GM15510 (cell line): ENCODE measurements around the gene NEO1.

Source experiments
- POLR2A ChIP-seq: IDR thresholded peaks from 3 replicates; pipeline ENCODE4 v1.6.1; 2011; ENCODE audit warnings: borderline replicate concordance; ENCODE audit not compliant: insufficient read length; ENCODE audit errors: extremely low read depth

Gene NEO1

DNA sequence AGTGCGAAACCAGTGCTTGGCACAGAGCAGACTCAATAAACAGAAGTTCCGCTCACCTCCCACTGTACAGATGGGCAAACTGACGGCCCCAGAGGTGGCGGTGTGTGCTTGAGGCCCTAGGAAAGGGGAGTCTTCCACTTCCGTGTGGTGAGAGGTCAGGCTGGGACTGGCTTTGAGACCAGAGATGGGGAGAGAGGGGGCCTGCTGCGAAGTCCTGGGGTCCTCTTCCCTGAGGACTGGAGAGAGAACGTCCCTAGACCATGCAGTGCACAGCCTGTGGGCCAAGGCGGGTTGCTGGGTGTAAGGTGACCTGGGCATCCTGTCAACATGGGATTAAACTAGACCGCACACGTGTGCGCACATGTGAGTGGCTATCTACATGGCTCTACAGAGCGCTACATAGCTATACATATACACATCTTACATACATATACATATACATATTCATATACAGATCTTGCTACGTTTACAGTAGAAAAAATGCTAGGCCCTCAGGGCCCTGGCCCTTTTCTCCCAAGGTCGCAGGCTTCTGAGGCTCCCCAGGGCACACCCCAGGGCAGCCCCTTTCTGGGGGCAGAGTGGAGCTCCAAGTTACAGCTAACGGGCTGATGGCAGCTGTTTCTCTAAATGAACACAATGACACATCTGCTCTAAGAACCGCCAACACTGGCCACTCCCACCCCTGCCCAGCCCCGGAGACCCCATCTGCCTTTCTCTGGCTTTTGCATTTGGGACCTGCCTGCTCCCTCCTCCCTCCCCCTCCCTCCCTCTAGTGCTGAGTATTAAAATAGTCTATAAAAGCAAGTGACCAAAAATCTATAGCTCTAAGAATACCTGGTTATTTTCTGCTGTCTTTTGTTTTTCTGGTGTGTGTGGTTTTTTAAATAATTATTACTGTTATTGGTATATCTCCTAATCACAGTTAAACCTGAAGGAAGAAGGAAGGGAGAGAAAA, 269.5 kb downstream of the NEO1 start:
- TF ChIP-seq POLR2A: no peak

DNA sequence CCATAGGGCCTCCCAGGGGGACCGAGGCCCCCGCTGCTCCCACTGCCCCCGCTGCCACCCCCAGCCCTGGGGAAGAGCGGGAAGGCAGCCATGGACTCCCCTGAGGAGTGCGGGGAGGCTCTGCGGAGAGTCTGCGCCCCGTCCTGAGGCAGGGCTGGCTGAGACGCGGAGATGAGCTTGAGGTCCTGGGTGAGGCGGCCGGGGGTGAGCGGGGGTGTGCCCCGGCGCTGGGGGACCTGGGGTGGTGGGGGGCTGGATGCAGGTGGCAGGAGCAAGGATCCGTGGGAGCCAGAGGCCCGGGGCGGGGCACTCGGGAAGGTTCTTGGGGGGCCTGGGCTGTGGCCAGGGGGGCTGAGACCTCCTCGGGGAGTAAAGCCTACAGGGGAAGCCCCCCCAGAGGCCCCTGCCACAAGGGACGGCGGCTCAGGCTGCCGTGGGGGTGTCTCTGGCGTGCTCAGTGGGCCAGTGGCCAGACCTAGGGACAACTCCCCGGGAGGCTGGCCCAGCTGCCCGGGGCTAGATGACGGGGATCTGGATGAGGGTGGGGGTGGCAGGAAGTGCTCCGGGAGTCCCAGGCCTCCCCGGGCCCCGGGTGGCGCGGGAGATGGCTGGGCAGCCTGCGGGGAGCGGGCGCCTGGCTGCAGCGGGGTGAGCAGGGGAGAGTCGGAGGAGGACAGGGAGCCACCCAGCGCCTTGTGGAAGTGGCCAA, 270.6 kb downstream of the NEO1 start:
- TF ChIP-seq POLR2A: no peak

DNA sequence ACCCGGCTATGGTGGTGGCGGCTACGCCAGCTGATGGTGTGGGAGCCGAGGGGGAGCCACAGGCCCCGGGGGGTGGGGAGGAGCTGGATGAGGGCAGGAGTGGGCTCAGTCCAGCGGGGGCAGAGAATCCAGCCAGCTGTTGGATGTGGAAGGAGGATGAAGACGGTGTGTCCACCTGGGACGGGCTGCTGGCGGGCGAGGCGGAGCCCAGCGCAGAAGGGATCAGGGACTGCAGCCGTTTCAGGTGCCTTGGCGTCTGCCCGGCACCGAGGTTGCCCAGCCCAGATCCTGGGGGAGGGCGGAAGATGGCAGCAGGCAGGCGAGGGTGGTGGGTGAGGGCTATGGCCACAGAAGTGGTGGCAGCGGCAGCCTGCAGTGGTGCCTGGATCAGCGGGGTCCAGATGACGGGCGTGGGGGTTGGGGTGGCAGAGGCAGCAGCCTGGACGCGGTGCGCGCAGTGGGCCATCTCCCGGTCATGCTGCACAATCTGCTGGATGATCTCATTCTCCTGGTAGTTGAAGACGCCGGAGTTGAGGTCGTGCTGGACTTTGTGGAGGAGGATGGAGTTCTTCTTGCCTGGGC, 271.2 kb downstream of the NEO1 start:
- no peak for TF ChIP-seq POLR2A

DNA sequence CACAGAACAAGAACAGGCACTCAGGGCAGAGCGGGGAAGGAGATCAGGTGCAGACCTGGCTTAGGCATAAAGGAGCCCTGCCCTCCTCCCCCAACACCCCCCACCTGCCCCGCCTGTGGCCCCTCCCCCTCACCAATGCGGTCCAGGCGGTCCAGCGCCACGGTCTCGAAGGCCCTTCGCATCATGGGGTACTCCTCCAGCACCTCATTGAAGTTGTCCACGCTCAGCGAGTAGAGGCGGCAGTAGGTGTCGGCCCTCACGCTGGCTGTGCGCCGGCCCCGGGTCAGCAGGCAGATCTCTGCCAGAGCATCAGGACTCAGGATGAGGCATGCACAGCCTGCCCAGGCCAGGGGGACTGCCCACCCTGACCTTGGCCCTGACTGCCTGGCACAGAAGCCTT, 271.7 kb downstream of the NEO1 start:
- TF ChIP-seq POLR2A: no peak

DNA sequence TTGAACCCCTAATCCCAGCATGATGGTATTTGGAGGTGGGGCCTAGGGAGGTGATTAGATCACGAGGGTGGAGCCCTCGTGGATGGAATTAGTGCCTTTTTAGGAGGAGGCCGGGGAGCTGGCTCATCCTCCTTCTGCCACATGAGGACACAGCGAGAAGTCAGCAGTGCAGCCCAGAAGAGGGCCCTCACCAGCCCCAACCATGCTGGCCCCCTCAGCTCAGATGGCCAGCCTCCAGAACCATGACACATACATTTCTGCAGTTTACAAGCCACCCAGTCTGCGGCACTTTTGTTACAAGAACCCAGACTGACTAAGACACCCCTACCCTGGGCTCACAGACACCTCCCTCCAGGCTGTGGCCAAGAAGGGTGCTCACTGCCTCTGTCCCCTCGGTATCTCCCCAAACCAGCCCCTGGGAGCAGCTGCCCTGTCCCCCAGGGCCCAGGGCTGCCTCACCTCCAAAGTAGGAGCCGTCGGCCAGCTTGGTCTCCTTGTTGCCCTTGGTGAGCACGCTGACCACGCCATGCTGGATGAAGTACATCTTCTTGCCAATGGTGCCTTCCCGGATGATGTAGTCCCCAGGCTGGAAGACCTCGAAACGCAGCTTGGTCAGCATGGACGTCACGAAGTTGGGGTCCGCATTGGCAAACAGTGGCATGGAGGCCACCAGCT, 272.4 kb downstream of the NEO1 start:
- TF ChIP-seq POLR2A: no peak

DNA sequence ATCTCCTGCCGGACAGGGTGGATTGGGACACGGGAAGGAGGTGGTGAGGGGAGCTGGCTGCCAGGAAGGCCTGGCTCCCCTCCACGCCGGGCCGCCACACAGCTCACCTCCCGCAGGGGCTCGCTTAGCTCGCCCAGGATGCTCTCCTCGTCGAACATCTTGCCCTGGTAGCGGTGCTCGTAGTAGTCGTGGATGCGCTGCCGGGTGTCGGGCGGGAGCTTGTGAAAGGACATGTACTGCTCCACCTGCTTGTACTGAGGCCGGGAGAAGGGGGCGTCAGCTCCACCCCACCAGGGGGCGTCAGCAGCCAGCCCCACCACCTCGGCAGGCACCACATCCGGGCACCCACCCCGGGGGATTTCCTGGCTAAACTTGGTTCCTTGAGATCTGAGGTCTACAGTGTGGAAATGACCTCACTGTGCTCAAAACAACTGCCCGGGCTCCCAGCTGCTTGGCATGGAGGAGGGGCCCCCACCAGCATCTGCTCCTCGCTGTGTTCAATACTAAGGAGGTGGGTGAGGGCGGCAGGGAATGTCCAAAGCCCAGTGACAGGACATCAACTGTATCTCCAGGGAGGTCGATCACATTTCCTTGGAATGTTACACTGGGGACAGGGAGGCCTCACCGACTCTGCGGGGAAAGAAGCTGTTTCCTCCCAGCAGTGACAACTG, 273.1 kb downstream of the NEO1 start:
- TF ChIP-seq POLR2A: no peak

DNA sequence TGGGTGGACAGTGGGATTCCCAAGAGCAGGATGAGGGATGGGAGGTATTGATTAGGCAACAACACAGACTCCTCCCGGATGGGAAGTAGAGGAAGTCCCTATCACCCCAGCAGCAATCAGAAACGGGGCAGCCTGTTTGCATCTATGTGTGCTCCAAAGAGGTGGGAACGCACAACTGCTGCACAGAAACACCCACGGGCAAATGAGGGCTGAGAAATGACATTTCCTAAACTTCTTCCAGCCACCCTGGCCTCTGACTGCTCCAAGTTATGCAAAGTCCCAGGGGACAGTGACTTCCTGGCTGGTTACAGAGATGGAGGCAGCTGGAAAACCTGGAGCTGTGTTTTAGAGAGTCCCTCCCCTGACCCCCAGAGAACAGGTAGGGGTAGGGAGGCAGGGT, 273.9 kb downstream of the NEO1 start:
- no peak for TF ChIP-seq POLR2A

DNA sequence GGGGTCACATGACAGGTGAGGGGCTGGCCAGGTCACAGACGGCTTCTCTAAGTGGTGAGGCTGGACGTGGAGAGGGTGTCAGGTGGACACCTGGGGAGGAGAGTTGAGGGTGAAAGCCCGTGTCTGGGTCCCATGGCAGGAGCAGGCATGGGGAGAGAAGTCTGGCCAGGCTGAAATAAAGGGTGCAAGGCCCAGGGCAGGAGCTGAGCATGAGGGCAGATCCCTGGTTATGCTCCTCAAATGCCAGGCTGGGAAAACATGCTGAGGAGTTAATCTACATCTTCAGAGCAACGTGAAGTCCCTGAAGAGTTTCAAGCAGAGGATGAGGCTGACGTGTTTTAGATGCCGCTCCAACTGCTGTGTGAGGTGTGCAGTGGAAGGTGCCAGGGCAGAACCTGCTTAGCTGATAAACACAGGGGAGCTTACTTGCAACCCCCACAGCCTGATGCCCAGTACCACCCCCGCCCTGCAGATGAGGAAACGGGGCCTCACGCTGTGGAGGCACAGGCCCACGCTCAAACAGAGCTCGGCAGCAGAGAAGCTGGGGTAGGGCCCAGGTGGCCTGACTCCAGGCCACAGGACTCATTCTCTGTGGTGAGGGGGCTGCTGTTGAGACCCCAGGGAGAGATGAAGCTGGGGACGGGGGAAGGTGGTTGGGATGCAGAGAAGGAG, 276.0 kb downstream of the NEO1 start:
- no peak for TF ChIP-seq POLR2A

DNA sequence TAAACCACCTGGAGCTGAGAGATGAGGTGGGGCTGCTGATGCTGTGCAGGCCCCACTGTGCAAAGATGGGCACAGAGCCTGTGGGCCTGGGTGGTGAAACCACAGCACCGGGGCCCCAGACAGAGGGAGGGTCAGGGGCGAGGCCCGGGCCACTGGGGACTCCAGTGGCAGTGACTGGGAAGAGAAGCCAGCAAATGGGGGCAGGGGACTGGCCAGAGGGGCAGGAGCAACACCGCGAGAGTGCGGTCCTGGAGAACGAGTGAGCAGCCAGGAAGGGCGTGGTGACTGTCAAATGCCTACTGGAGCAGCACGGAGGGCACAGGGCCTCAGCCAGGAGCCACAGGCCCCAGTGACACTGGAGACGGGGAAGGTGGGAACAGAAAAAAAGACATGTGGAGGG, 276.7 kb downstream of the NEO1 start:
- no peak for TF ChIP-seq POLR2A

DNA sequence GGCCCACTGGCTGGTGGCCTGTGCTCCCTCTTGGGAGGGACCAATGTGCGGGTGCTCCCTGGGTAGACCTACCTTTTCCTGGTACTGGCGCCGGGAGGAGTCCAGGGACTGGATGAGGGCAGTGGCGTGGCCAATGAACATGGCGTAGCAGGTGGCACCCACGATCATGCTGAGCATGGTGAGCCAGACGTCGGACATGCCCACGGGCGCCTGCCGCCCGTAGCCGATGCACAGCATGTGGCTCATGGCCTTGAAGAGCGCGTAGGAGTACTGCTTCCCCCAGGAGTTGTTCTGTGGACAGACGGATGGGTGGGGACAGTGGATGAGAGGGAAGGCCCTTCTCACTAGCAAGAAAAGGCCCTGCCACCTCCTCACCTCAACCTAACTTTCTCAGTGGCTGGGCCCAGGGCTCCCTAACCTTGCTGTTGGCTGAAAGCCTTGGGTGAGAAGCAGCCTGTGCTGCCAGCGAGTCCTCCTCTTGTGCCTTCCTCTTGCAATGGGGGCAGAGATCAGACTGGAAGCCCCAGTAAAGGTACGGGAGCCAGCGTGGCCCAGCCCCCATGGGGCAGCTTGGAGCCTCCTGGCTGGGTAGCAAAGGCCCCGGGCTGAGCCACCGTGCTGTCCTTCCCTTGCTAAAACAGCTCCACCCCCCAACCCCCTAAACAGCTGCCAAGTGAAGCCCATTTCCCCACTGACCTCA, 277.4 kb downstream of the NEO1 start:
- no peak for TF ChIP-seq POLR2A

DNA sequence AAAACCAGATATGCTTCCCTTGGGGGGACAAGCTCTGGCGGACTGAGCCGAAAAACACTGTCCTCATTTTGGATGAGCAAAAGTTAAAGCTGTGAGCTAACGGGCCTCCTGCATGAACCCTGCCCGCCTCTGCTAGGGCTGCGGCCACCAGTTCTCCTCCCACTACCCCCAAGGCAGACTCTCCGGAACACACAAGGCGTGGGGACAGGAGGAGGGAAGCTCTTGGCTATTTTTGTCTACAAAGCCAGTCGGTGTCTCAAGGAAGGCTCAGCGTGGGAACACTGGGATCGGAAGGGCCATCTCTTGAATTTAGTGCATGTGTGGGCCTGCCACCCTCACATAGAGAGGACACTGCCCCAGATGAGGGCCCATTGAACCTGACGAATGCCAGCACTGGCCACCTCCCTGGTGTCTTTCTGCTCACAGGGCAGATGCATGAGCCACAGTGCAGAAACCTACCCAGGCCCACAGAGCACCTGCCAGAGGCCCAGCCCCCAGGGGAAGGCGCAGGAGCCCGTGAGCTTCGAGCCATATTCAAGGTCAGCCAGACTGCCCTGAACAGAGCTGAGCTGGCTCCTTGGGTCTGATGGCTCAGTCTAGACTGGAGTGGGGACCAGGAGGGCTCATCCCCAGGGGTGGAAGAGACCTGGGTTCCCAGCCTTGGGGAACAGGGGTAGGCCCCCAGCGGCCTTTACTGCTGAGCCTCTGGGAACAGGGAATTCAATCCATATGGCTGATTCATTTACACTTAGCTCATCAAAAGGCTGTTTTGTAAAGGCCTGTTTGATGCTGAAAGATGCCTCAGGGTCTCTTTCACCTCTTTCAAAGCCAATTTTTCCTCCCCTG, 278.2 kb downstream of the NEO1 start:
- TF ChIP-seq POLR2A: no peak

DNA sequence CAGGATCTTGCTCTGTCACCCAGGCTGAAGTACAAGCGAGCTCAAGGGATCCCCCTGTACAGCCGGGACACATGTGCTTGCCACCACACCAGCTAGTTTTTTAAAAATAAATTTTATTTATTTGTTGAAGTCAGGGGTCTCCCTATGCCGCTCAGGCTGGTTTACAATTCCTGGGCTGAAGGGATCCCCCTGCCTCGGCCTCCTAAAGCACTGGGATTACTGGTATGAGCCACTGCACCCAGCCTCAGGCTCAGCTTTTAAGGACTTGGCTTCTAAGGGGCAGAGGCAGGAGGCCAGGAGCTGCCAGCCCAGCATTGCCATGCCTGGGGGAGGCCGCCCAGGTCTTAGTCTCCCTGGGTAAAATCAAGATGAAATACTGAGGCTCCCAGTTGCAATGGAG, 279.2 kb downstream of the NEO1 start:
- TF ChIP-seq POLR2A: no peak
